HFF-Myc (cell line): ENCODE data around the gene LPAR4.

ENCODE experiments used
- DNase-seq: peaks from one replicate; pipeline ENCODE4 v3.0.0-alpha.2; 2011; ENCODE audit warnings: low read depth; ENCODE audit errors: extremely low read depth
- H3K4me3 ChIP-seq: replicated peaks from 2 replicates; pipeline ENCODE4 v1.5.1; 2011; ENCODE audit warnings: low read depth, mild to moderate bottlenecking, control low read depth, low read length
- CTCF ChIP-seq: IDR thresholded peaks from 2 replicates; pipeline ENCODE4 v1.5.1; 2012; ENCODE audit warnings: mild to moderate bottlenecking, low read depth, low read length, control low read depth; ENCODE audit errors: missing control alignments

The LPAR4 gene

GRCh38 chrX:78746496-78746895 lies 1.0 kb upstream of the LPAR4 start:
- no peak for TF ChIP-seq CTCF
- H3K4me3 ChIP-seq: no peak overlapping the region
- DNase-seq: no peak

GRCh38 chrX:78747971-78748370 lies 451 bp downstream of the LPAR4 start:
- no peak for TF ChIP-seq CTCF
- DNase-seq: no peak
- peak overlapping the region; percentile 29 for H3K4me3 ChIP-seq

- DNase-seq: no peak
- no peak for TF ChIP-seq CTCF
- H3K4me3 ChIP-seq: no peak overlapping the region
Measured at GRCh38 chrX:78748846-78749245, 1.3 kb downstream of the LPAR4 start.

GRCh38 chrX:78753571-78753970 lies 6.1 kb downstream of the LPAR4 start:
- no peak for TF ChIP-seq CTCF
- DNase-seq: no peak

GRCh38 chrX:78754917-78755316 lies 7.4 kb downstream of the LPAR4 start:
- DNase-seq: no peak
- no peak for TF ChIP-seq CTCF
- H3K4me3 ChIP-seq: no peak overlapping the region

More at GRCh38 chrX:78753571-78753970, 6.1 kb downstream of the LPAR4 start:
- H3K4me3 ChIP-seq: no peak overlapping the region

- no peak for TF ChIP-seq CTCF
- no peak for DNase-seq
- no peak overlapping the region for H3K4me3 ChIP-seq
Measured at GRCh38 chrX:78759081-78759480, 11.6 kb downstream of the LPAR4 start.

- DNase-seq: no peak
- no peak overlapping the region for H3K4me3 ChIP-seq
- TF ChIP-seq CTCF: no peak
Measured at GRCh38 chrX:78769101-78769755, 21.7 kb downstream of the LPAR4 start.
